HepG2 (cell line): ENCODE measurements around the gene NPHP3. TPM values are rescaled to one million over a fixed set of nuclear protein-coding genes. Genes with fewer than 3 reads are reported as not detected.

ENCODE experiments used
- ATRX ChIP-seq: sonication (generic); formaldehyde crosslinking; IDR thresholded peaks from 2 replicates; pipeline ENCODE4 v1.4.0; 2020; ENCODE audit warnings: missing genetic modification reagents, borderline replicate concordance
- BHLHE40 ChIP-seq: IDR thresholded peaks from 2 replicates; pipeline ENCODE4 v1.6.1; 2011; ENCODE audit warnings: low read length, improper control_type of control experiment
- GLI4 ChIP-seq: sonication (generic); formaldehyde crosslinking; IDR thresholded peaks from 2 replicates; pipeline ENCODE4 v1.5.1; 2020; ENCODE audit warnings: missing genetic modification reagents, mild to moderate bottlenecking, moderate library complexity, borderline replicate concordance
- GPN1 ChIP-seq: sonication (generic); formaldehyde crosslinking; IDR thresholded peaks from 2 replicates; pipeline ENCODE4 v1.5.1; 2020; ENCODE audit warnings: missing genetic modification reagents, borderline replicate concordance
- HNF1B ChIP-seq: sonication (generic); formaldehyde crosslinking; IDR thresholded peaks from 2 replicates; pipeline ENCODE4 v1.5.1; 2020; ENCODE audit warnings: mild to moderate bottlenecking, moderate library complexity, missing genetic modification reagents
- JUN ChIP-seq: sonication (generic); formaldehyde crosslinking; IDR thresholded peaks from 2 replicates; pipeline ENCODE4 v1.4.0; 2020; ENCODE audit warnings: mild to moderate bottlenecking, missing genetic modification reagents
- MATR3 ChIP-seq: sonication (generic); formaldehyde crosslinking; IDR thresholded peaks from 2 replicates; pipeline ENCODE4 v1.4.0; 2020; ENCODE audit warnings: missing genetic modification reagents
- PHF8 ChIP-seq: sonication (generic); formaldehyde crosslinking; IDR thresholded peaks from 2 replicates; pipeline ENCODE4 v1.5.0; 2020; ENCODE audit warnings: missing genetic modification reagents
- PRPF4 ChIP-seq: fragments of 200-400 bp; formaldehyde crosslinking; IDR thresholded peaks from 2 replicates; pipeline ENCODE4 v1.6.1; 2016; ENCODE audit warnings: low read length, low read depth; ENCODE audit not compliant: poor library complexity, severe bottlenecking
- RBAK ChIP-seq: sonication (generic); formaldehyde crosslinking; IDR thresholded peaks from 2 replicates; pipeline ENCODE4 v1.5.1; 2020; ENCODE audit warnings: mild to moderate bottlenecking, missing genetic modification reagents
- SAP130 ChIP-seq: IDR thresholded peaks from 2 replicates; pipeline ENCODE4 v1.6.1; 2016; ENCODE audit warnings: low read depth
- SMC3 ChIP-seq: IDR thresholded peaks from 2 replicates; pipeline ENCODE4 v1.6.1; 2011; ENCODE audit warnings: low read length, improper control_type of control experiment
- SOX13 ChIP-seq, 3 experiments: fragments of 450-650 bp in 1 of 3; sonication (generic) in 1 of 3; formaldehyde crosslinking in 1 of 3; IDR thresholded peaks in 2 of 3; conservative IDR thresholded peaks in 1 of 3; 2 replicates each; pipeline versions ENCODE4 v1.5.0 to v1.6.1; 2016 to 2020; ENCODE audit warnings: antibody characterized with exemption in 1 of 3, mild to moderate bottlenecking in 1 of 3, missing compliant biosample characterization in 1 of 3, missing genetic modification reagents in 1 of 3, moderate library complexity in 1 of 3
- ZBTB37 ChIP-seq: sonication (generic); formaldehyde crosslinking; IDR thresholded peaks from 2 replicates; pipeline ENCODE4 v1.4.0; 2020; ENCODE audit warnings: mild to moderate bottlenecking, missing genetic modification reagents
- ZFP1 ChIP-seq: IDR thresholded peaks from 2 replicates; pipeline ENCODE4 v1.6.1; 2016
- ZIK1 ChIP-seq: sonication (generic); formaldehyde crosslinking; IDR thresholded peaks from 2 replicates; pipeline ENCODE4 v1.5.0; 2020; ENCODE audit warnings: mild to moderate bottlenecking, low read depth, missing genetic modification reagents, borderline replicate concordance
- ZNF644 ChIP-seq: IDR thresholded peaks from 2 replicates; pipeline ENCODE4 v1.6.1; 2016; ENCODE audit warnings: low read depth
- ZNF766 ChIP-seq: sonication (generic); formaldehyde crosslinking; IDR thresholded peaks from 2 replicates; pipeline ENCODE4 v1.5.0; 2020; ENCODE audit warnings: missing genetic modification reagents, borderline replicate concordance
- ZSCAN12 ChIP-seq: sonication (generic); formaldehyde crosslinking; IDR thresholded peaks from 2 replicates; pipeline ENCODE4 v1.9.0; 2021; ENCODE audit warnings: mild to moderate bottlenecking, missing genetic modification reagents
- polyA plus RNA-seq, 8 experiments: library from polyadenylated mRNA; depleted of rRNA in 3 of 8; stranded (reverse) in 7 of 8; unstranded in 1 of 8; fragments of >200 nt; fragmentation: Illumina TruSeq in 4 of 8; extraction: Trizol in 4 of 8; gene quantifications; 2 replicates each; pipeline versions ENCODE4 v1.2.1 to v1.2.3, GENCODE V29; 2011 to 2016; ENCODE audit warnings: low read depth in 4 of 8, missing spikeins in 1 of 8, mixed read lengths in 1 of 8; ENCODE audit not compliant: insufficient read depth in 1 of 8
- total RNA-seq, 5 experiments: library from RNA; depleted of rRNA; stranded (reverse); fragments of >200 nt; fragmentation: Illumina TruSeq; extraction: Trizol; gene quantifications; 2 replicates each; pipeline ENCODE4 v1.2.3, GENCODE V29; 2016; ENCODE audit warnings: low read depth in 1 of 5

Gene NPHP3
- total and polyA plus RNA-seq, 2 of the 13 experiments (the other 11 are each of a cell fraction or from before 2014, with no cell fraction given): 11.0 to 20.2 TPM

GRCh38 chr3:132659365-132660051 lies 62.7 kb downstream of the NPHP3 start, which contains the start of gene ACAD11 (continued):
- no peak for TF ChIP-seq SOX13 (IDR thresholded peaks at IDR 0.05)
- TF ChIP-seq SOX13 (CRISPR knock-in tag; conservative IDR thresholded peaks at IDR 0.05 in 1 of 2, IDR thresholded peaks at IDR 0.05 in 1 of 2): no peak; a peak in 1 of 4 replicates
- no peak for TF ChIP-seq PRPF4
- TF ChIP-seq PHF8 (CRISPR knock-in tag): no peak
- TF ChIP-seq ZBTB37 (CRISPR knock-in tag): no peak
- no peak for TF ChIP-seq SMC3
- no peak for TF ChIP-seq ZNF766 (CRISPR knock-in tag)
- TF ChIP-seq GLI4 (CRISPR knock-in tag): no peak
- TF ChIP-seq HNF1B: 0 out of 2 replicates have a peak, but pooled peaks have one; percentile 8
- no peak for TF ChIP-seq GPN1 (CRISPR knock-in tag)
- no peak for TF ChIP-seq ZIK1 (CRISPR knock-in tag)
- TF ChIP-seq SAP130 (CRISPR knock-in tag): peak; percentile 68
- TF ChIP-seq MATR3 (CRISPR knock-in tag): no peak
- no peak for TF ChIP-seq ZSCAN12 (CRISPR knock-in tag)
- TF ChIP-seq ZNF644 (CRISPR knock-in tag): no peak
- no peak for TF ChIP-seq BHLHE40
- no peak for TF ChIP-seq ATRX (CRISPR knock-in tag)
- TF ChIP-seq JUN (CRISPR knock-in tag): 0 out of 2 replicates have a peak, but pooled peaks have one; percentile 8
- TF ChIP-seq RBAK: no peak
- peak; percentile 61; the same call in 1 of the 2 replicates for TF ChIP-seq ZFP1 (CRISPR knock-in tag)
